Stomach (tissue), 4 donors: ENCODE measurements around the gene WNT9B.

Source experiments
- POLR2A ChIP-seq, 4 donors: fragments of 450-650 bp; IDR thresholded peaks; one replicate each; pipeline ENCODE4 v1.6.1; 2016; ENCODE audit warnings: antibody characterized with exemption in 4 of 4, control low read depth in 2 of 4, mild to moderate bottlenecking in 1 of 4, moderate library complexity in 1 of 4
- POLR2AphosphoS5 ChIP-seq, 3 donors: sonication (generic); formaldehyde crosslinking; IDR thresholded peaks; one replicate each; pipeline ENCODE4 v1.6.1; 2016; ENCODE audit warnings: antibody characterized with exemption in 3 of 3
- TF ChIP-seq, protein P1 (sequence below), 7 experiments: fragments of 450-650 bp in 4 of 7; fragments of 200-600 bp in 3 of 7; sonication (generic) in 3 of 7; IDR thresholded peaks; one replicate each; pipeline ENCODE4 v1.5.1; 2016 to 2019; ENCODE audit warnings: antibody characterized with exemption in 7 of 7, control low read depth in 2 of 7, mild to moderate bottlenecking in 1 of 7

DNA sequence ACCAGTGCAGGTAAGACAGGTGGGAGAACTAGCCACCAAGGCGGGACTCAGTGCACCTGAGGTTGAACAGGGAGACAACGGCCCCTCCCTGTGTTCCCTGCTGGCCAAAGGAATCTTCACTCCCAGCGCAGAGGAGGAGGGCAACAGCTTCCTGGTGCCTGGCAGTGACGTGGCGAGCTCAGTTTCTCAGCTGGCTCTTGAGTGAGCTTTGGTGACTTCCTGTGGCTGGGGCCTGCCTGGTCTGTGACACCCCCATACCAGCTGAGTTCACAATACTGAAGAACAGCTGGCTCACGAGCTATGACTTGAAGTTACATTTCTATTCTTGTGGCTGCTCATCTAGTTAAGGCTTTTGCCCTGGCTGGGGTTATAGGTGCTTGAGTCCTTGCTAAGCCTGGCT lies 26.1 kb downstream of the WNT9B start:
- TF ChIP-seq, protein P1, sequence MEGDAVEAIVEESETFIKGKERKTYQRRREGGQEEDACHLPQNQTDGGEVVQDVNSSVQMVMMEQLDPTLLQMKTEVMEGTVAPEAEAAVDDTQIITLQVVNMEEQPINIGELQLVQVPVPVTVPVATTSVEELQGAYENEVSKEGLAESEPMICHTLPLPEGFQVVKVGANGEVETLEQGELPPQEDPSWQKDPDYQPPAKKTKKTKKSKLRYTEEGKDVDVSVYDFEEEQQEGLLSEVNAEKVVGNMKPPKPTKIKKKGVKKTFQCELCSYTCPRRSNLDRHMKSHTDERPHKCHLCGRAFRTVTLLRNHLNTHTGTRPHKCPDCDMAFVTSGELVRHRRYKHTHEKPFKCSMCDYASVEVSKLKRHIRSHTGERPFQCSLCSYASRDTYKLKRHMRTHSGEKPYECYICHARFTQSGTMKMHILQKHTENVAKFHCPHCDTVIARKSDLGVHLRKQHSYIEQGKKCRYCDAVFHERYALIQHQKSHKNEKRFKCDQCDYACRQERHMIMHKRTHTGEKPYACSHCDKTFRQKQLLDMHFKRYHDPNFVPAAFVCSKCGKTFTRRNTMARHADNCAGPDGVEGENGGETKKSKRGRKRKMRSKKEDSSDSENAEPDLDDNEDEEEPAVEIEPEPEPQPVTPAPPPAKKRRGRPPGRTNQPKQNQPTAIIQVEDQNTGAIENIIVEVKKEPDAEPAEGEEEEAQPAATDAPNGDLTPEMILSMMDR (IDR thresholded peaks at IDR 0.05), result no peak
- TF ChIP-seq POLR2A (IDR thresholded peaks at IDR 0.05), result no peak
- no peak for TF ChIP-seq POLR2AphosphoS5 (IDR thresholded peaks at IDR 0.05)
